ENCODE data around the gene QTRT2.

DNA sequence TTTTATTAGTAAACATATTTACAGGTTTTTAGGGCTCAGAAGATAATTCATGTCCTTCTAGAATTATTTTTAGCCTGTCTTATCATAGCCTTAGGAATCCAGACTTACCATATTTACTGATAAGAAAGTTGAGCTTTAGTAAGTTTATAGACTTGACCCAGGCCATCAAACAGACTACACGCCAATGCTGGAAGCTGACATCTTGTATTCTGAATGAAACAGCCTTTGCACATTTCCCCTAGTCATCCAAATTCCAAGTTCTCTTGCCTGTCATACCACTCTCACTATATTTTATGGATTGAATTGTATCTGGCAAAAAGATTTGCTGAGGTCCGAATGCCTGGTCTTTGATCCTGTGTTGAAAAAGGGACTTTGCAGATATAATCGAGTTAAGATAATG, 63.7 kb downstream of the QTRT2 start:
- TF ChIP-seq, protein P1, sequence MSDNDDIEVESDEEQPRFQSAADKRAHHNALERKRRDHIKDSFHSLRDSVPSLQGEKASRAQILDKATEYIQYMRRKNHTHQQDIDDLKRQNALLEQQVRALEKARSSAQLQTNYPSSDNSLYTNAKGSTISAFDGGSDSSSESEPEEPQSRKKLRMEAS (IDR thresholded peaks at IDR 0.05), result no peak
- TF ChIP-seq, protein P2, sequence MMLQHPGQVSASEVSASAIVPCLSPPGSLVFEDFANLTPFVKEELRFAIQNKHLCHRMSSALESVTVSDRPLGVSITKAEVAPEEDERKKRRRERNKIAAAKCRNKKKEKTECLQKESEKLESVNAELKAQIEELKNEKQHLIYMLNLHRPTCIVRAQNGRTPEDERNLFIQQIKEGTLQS (IDR thresholded peaks at IDR 0.05), result no peak
- TF ChIP-seq, protein P3, sequence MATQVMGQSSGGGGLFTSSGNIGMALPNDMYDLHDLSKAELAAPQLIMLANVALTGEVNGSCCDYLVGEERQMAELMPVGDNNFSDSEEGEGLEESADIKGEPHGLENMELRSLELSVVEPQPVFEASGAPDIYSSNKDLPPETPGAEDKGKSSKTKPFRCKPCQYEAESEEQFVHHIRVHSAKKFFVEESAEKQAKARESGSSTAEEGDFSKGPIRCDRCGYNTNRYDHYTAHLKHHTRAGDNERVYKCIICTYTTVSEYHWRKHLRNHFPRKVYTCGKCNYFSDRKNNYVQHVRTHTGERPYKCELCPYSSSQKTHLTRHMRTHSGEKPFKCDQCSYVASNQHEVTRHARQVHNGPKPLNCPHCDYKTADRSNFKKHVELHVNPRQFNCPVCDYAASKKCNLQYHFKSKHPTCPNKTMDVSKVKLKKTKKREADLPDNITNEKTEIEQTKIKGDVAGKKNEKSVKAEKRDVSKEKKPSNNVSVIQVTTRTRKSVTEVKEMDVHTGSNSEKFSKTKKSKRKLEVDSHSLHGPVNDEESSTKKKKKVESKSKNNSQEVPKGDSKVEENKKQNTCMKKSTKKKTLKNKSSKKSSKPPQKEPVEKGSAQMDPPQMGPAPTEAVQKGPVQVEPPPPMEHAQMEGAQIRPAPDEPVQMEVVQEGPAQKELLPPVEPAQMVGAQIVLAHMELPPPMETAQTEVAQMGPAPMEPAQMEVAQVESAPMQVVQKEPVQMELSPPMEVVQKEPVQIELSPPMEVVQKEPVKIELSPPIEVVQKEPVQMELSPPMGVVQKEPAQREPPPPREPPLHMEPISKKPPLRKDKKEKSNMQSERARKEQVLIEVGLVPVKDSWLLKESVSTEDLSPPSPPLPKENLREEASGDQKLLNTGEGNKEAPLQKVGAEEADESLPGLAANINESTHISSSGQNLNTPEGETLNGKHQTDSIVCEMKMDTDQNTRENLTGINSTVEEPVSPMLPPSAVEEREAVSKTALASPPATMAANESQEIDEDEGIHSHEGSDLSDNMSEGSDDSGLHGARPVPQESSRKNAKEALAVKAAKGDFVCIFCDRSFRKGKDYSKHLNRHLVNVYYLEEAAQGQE (IDR thresholded peaks at IDR 0.05), result no peak
- no peak for TF ChIP-seq HNF4A (conservative IDR thresholded peaks at IDR 0.05)
- TF ChIP-seq, protein P4, sequence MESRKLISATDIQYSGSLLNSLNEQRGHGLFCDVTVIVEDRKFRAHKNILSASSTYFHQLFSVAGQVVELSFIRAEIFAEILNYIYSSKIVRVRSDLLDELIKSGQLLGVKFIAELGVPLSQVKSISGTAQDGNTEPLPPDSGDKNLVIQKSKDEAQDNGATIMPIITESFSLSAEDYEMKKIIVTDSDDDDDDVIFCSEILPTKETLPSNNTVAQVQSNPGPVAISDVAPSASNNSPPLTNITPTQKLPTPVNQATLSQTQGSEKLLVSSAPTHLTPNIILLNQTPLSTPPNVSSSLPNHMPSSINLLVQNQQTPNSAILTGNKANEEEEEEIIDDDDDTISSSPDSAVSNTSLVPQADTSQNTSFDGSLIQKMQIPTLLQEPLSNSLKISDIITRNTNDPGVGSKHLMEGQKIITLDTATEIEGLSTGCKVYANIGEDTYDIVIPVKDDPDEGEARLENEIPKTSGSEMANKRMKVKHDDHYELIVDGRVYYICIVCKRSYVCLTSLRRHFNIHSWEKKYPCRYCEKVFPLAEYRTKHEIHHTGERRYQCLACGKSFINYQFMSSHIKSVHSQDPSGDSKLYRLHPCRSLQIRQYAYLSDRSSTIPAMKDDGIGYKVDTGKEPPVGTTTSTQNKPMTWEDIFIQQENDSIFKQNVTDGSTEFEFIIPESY (IDR thresholded peaks at IDR 0.05), result no peak
- TF ChIP-seq RXRA (IDR thresholded peaks at IDR 0.05), result no peak
- TF ChIP-seq, protein P5, sequence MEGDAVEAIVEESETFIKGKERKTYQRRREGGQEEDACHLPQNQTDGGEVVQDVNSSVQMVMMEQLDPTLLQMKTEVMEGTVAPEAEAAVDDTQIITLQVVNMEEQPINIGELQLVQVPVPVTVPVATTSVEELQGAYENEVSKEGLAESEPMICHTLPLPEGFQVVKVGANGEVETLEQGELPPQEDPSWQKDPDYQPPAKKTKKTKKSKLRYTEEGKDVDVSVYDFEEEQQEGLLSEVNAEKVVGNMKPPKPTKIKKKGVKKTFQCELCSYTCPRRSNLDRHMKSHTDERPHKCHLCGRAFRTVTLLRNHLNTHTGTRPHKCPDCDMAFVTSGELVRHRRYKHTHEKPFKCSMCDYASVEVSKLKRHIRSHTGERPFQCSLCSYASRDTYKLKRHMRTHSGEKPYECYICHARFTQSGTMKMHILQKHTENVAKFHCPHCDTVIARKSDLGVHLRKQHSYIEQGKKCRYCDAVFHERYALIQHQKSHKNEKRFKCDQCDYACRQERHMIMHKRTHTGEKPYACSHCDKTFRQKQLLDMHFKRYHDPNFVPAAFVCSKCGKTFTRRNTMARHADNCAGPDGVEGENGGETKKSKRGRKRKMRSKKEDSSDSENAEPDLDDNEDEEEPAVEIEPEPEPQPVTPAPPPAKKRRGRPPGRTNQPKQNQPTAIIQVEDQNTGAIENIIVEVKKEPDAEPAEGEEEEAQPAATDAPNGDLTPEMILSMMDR (IDR thresholded peaks at IDR 0.05; ENCODE audit: low read depth, low read length, missing input control), result no peak
- TF ChIP-seq RAD21 (IDR thresholded peaks at IDR 0.05), result no peak
- TF ChIP-seq FOXA2 (IDR thresholded peaks at IDR 0.05), result no peak
